HuH-7.5 (cell line): Measurements from ENCODE around the gene RASA3.

Source experiments
- DNase-seq: peaks from one replicate; pipeline ENCODE4 v3.0.0; 2011; ENCODE audit warnings: low spot score

The RASA3 gene

DNA sequence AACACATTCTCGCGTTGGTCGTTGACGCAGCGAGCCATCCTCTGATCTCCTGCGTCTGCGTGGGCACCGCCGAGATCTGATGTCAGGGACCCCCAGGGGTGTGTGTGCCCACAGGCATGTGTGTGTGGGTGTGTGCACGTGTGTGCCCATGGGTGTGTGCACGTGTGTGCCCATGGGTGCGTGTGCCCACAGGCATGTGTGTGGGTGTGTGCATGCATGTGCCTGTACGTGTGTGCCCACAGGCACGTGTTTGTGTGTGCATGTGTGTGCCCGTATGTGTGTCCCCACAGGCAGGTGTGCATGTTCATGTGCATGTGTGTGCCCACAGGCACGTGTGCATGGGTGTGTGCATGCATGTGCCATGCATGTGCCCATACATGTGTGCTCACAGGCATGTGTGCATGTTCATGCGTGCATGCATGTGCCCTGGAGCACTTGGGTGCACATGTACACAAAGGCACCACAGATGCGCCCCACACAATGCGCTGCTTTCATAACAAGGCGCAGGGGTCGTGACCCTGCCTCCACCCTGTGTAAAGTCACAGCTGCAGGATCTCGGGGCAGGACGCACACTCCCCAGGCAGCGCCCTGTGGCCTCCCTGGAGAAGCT is 77.5 kb downstream of the RASA3 start:
- DNase-seq, result no peak

DNA sequence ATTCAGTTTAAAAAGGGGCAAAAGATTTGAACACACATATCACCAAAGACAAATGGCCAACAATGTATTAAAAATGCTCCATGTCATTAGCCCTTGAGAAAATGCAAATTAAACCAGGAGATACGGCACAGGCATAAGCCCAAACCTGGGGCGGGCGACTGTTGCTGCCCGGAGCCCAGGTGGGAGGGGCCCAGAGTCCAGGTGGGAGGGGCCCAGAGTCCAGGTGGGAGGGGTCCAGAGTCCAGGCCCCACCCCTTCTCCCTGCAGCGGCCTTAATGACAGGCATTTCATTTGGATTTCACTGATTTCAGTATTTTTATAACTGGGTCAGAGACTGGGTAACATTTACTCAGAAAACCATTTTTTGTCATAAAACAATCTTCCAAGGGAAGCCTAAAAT is 78.2 kb downstream of the RASA3 start:
- DNase-seq, result no peak

DNA sequence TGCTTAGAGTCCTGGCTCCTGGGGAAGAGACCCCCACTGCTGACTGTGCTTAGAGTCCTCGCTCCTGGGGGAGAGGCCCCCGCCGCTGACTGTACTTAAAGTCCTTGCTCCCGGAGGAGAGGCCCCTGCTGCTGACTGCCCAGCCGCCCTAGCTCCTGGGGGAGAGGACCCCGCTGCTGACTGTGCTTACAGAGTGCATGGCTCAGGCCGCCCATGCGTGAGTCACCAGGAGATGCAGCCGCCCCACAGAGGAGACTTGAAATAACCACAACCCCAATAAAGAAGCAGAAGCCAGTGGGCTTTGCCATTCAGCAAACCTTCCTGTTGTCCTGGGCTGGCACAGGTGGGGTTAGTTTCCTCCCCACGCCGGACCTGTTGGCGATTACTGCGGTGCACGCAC is 79.4 kb downstream of the RASA3 start:
- DNase-seq, result no peak

DNA sequence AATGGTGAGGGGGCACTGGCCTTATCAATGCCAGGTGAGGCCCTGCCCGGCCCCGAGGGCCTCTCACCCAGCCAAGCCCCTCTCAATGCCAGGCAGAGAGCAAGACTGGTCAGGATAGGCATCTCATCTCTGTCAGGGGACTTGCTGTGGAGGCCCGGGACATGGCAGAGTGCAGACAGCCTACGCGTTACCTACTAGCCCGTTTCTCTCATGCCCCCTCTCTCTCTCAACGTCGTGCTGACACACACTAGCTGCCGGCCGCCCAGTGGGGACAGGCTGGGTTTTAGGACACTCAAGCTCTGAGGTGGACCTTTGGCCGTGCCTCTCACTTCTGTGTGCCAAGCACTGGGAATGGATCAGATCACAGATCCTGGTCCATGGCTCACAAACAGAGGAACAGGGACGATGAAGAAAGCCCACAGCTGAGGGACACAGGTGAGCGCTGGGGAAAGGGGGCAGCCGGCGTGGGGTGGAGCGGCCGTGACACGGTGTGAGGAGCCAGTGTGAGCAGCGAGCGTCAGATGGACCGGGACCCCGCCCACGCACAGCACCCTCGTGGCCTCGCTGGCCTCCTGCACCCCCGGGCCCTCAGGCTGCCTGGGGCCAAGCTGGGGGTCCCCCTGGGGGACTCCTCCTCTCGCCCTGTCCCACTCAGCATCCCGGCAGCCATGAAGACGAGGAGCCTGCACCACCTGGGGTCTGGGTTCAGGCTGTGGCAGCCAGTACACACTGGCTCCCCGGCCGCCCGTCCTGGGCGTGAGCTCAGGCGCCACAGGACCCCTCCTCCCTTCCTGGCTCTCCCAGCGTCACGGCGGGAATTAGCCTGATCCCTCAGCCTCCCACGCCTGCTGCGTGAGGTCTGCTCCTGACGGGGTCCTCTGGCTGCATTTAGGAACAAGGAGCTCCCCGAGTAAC is 81.6 kb downstream of the RASA3 start:
- DNase-seq, result no peak

DNA sequence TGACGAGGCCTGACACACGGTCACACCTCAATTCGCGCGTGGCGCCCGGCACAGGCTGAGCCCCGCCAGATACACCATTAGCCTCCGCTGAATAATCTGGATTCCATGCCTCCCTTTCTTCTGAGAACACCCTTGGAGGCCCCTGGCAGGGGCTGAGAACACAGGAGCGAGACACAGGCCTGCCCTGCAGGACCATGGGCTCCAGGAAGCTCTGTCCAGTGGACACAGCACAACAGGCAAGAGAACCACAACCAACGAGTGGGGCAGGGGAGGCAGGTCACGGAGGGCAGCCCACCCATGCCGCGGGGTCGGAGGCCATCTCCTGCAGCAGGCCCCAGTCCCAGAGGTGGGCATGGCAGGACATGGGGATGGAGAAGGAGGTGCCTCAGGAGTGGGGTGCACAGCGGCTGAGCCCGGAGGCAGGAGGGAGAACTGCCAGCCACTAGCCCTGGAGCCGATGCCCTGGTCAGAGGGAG is 82.8 kb downstream of the RASA3 start:
- DNase-seq, result no peak

DNA sequence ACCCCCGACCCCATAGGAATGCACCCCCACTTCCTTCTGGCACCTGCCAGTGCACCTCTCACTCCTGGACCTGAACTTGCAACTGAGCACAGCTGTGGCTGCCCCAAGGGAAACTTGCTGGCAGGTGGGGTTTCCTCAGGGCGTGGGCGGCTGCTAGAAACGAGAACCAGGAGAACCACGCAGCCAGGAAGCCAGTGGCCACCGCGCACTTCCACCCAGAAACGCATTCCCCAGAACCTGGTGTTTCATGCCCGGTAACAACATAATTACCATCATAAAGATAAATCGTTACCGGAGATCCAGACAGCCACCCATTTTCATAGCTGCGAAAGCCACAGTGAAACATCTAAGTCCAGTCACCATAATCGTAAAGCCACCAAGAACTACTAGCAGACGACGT is 83.4 kb downstream of the RASA3 start:
- no peak for DNase-seq

DNA sequence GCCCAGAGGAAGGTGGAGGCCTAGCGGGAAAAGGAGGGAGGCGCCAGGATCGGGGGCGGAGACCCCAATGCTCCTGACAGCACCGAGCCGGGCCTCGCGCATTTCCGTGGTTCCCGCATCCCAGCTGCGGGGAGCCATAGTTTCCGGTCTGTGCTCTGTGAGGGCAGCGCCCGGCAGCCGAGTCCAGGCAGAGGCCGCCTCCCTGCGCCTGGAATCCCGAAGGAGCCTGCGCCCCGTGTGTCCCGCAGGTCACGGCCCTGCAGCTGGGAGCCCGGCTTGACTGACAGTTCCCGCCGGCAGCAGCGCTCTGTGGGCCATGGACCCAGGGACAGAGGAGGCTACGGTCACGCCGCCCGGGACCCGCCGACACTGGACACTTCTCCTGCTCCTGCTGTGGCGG is 84.0 kb downstream of the RASA3 start:
- DNase-seq, result no peak

DNA sequence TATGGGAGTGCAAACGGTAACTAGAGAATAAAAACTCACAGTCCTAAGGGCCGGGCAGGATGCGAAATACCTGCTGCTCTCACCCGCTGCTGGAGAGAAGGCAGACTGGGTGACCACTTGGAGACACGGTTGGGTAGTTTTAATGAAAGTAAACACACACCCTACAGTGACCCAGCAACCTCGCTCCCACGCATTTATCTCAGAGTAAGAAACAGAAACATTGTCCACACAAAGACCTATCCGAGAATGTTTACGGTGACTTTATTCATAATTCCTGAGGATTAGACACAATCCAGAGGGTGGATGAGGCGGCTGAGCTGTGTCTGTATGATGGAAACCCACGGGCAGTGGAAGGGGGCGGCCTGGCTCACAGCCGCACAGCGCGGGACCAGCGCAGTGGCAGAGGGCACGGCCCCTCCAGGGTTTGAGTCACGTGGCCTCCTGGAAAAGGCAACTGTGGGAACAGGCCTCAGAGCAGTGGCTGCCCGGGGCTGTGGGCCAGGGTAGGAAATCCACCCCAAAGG is 85.0 kb downstream of the RASA3 start:
- DNase-seq, result no peak

DNA sequence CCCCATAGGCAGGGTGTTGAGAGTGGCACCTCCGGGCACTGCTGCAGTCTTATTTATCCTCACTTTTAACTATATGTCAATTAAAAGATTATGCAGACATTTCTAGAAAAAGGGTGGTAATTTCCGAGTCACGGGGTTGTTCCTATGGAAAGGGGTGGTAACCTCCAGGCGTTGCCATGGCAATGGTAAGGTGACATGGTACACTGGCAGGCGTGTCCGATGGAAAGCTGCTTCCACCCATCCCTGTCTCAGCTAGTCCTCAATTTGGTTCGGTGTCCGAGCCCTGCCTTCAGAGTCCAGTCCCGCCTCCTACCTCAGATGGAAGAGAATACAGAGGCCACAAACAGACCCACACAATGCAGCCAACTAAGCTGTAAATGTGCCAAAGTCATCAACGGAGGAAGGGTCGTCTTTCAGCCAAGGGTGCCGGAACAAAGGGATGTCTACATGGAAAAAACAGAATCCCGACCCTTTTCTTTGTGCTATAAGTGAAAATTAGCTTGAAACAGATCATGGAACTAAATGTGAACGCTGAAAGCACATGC is 85.9 kb downstream of the RASA3 start:
- no peak for DNase-seq

DNA sequence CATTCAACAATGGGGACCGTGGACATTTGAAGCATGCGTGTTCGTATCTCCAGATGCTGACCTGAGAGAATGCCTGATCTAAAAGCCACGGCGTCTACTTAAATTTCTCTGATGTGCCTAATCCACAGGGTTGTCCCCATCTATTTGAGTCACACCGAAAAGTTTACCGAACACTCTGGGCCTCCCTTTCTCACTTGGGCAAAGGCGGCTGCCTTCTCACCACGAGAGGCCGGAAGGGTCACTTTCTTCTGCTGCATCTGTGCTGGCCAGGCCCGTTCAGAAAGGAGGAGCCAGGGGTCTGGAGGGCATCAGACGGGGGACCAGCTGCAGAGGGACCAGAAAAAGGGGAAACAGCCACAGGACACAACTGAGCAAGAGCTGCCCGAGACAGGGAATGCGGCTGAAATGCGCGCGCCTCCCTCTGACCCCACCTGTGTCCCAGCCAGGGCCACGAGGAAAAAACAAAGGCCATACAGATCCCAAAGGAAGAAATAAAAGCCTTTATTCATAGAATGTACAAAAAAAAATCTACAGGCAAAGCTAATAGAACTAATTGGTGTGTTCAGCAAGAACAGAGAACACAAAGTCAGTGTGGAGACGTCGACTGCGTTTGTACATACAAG is 87.2 kb downstream of the RASA3 start:
- no peak for DNase-seq

DNA sequence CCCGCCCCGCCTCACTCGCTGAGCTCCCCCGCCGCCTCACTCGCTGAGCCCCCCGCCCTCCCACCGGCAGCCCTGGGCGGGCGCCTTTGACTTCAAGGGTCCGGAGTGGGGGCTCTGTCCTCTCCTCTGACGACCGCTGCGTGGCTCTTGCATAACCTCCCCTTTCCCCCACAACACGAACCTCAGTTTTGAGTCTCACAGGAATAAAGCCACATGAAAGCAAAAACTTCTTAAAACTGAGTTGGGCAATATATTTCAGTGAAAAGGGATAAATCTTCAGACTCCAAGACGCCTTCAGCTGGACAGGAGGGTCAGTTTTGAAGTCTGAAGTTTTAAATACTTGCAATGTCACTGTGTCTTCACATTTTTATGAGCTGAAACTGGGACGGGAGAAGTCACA is 87.9 kb downstream of the RASA3 start:
- no peak for DNase-seq

DNA sequence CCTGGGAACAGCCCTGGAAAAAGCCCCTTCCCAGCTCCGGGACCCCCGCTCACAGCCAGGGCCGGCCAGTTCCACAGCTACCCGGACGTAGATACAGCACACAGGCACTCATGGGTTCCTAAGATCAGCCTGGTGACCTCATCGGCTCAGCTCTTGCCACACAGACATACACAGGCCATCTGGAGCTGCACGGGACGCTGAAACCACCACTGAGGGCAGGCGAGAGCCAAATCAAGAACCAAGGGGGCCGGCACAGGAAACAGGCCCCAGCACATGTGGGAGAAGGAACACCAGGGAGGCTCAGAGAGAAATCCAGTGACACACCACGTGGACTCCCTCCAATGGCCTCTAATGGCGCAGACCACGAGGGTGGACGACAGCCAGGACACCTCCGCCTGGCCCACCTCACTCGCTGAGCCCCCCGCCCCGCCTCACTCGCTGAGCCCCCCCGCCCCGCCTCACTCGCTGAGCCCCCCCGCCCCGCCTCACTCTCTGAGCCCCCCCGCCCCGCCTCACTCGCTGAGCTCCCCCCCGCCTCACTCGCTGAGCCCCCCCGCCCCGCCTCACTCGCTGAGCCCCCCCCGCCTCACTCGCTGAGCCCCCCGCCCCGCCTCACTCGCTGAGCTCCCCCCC is 88.9 kb downstream of the RASA3 start:
- no peak for DNase-seq

DNA sequence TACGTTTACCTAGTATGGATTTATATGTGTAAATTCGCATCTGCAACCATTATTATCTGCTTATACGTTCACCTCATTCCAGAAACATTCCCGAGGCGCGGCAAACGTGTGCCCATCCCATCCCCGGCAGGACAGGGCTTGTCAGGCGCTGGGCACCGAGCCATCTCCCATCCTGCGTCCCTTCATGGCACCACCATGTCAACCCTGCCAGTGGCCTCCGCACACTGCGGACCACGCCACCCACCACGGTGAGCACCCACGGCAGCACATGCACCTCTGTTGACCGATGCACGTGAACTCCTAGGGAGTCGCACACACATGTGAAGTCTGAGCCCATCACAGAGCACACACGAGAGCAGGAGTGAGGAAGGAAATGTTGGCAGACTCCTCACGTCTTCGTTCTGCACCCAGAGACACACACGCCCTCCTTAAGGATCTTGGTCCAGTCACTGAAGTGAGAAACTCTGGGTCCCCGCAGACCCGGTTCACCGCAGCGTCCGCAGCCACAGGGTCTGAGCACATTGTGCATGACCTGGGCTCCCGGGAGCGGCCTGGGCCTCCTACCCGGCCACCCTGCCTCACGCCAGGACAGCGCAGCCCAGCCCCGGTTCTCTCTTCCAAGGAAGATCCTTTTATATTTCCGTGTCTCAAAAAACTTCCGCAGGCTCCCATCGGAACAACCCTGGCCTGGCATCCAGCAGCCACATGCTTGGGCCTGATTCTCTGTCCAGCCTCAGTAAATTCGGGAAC is 90.2 kb downstream of the RASA3 start:
- no peak for DNase-seq

DNA sequence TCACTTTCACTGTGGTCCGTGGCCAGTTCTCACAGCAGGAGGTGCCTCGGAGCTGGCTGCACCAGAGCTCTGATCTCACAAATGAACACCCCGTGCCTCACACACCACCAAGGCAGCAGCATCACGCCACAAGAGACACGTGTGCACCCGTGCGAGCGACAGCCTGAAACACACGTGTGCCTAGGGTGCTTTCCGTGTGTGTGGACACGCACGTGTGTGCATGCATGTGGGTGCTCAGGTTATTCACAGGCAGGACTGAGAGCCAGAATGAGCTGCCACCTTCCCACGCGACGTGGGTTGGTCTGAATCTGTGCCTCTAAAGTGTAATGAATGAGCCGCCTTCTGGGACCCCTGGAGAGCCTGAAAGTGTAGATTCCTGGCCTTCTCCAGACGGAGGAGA is 90.9 kb downstream of the RASA3 start:
- DNase-seq, result no peak

DNA sequence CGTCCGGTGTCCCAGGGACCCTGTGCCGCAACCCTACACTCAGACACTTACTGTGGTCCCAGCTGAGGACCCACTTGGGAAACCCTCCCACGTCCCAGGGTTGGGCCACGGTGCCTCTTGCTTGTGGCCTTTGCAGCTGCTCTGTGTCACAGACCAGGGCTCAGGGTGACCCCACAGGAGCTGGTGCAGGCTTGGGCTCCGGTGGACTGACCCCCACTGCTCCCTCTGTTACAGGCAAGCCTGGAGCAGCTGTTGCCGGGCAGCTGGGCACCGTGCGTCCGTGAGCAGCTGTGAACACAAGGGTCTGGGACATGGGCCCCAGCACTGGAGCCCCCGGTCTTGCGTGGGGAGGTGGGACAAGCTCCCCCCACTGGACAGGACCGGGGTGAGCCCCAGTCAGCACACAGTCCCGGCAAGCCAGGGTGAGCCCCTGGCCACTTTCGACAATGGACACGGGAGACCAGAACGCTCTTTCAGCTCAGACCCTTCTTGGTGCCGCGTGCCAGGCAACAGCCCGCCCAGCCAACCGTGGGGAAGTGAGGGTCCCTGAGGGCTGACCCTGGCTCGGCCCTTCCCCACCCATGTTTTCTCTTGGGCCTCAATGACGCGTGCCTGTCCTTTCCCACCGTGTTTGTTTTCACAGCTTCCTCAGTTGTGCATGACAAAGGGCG is 92.8 kb downstream of the RASA3 start:
- no peak for DNase-seq

DNA sequence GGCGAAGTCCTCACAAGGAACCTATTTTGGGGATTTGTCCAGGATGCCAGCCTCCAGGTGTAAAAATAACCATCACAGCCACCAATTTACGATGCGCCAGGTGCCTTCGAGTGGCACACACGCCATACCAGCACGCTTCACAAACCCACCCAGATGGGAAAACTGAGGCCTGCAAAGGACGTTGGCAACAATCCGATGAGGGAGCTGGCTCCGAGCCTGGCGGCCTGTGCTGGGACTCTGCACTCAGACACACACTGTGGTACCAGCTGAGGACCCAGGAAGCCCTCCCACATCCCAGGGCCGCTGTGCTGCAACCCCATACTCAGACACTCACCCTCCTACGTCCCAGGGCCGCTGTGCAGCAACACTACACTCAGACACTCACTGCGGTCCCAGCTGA is 93.5 kb downstream of the RASA3 start:
- DNase-seq, result no peak

DNA sequence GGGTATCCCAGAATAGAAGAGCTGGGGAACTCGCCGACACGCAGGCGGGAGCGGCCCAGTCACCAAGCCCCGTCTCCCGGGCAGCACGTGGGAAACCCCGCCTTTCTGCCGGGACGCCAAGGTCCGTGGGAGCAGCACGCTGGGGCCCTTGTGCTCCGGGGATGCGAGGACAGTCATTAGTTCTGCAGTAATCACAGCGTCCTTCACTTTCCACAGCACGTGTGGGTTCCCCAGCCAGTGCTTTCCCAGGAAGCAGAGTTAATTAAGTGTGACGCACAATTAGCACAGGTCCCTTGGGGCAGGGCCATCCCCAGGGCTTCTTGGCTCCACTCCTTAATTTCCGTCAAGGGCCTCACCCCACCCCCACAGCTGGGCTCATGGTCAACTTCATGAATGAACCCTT is 94.2 kb downstream of the RASA3 start:
- DNase-seq, result no peak

DNA sequence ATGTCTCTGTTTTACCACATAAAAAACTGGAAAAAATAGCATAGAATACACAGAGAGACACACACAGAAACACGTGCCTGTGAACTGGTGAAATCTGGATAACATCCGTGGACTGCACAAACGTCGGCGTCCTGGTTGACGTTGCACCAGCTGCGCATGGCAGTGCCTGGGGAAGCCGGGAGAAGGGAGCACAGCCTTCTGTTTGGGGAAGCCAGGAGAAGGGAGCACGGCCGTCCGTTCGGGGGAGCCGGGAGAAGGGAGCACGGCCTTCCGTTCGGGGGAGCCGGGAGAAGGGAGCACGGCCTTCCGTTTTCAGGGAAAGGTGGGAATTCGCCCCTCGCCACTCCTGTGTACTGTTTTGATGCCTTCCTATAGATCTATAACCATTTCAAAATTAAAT is 94.7 kb downstream of the RASA3 start:
- no peak for DNase-seq

DNA sequence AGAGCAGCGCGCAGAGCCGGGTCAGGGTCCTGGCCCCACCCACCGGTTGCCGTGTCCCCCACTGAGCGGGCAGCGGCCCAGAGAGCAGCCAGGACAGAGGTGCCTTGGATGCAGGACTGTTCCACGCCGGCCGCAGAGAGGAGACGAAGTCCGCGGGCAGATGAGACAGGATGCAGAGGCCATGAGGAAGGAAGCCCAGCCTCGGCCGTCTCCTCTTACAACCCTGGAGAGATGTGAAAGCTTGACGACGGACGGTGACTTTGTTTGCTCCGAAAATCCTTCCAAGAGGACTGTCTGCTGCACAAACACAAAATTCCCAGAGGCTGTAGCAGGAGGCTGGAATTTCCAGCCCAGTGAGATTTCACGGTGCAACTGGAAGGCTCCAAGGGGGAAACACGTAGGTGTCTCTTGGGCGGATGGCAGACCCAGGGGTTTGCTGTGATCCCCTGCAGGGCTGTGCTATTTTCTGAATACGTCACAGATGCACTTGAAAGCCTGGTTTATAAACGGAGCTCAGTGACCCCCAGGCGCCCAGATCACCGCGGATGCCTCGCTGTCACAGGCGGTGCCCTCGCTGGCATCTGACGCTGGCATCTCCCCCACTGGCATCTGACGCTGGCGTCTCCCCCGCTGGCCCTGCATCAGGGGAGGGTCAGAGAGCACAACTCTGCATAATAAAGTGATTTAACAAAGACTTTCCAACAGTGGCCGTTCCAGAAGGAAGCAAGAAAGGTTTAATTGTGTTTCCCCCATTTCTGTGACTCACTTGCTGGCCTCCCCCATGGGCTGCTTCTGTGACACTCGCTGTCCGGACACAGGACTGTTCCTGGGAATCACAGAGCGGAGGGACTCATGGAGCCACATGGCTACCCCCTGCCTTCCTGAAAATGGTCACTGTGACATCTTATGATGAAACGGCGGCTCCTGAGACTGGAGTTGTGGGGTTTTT is 96.6 kb downstream of the RASA3 start:
- no peak for DNase-seq

DNA sequence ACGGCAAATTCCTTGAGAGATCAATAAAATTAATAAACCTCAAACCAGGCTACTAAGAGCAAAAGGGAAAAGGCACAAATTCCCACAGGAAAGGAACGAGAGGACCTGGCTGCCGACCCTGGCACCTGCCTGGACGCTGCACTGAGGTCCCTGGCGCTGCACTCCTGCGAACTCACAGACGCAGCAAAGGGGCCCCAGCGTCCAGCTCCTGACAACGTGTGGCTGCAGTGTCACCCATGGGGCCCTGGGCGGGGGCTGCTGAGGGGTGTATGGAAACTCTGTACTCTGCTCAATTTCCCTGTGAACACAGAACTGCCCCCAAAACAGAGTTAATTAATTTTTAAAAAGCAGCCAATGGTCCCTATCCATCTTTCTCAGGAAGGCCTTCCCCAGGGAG is 97.2 kb downstream of the RASA3 start:
- no peak for DNase-seq
